GM21576 (cell line): ENCODE measurements around the gene EDA.
"Not testable (repeated sequence)": the region's sequence is repeated elsewhere in the genome, so short reads cannot be mapped to it uniquely, and the experiment has no call there.

Experiments used
- ATAC-seq: cut with Tn5 transposase; IDR thresholded peaks from one replicate; pipeline ENCODE4 v1.9.1; 2021; ENCODE audit warnings: mild to moderate bottlenecking, moderate library complexity; ENCODE audit not compliant: unreplicated experiment

Gene EDA

GRCh38 chrX:69948276-69948797 is 332.4 kb downstream of the EDA start:
- ATAC-seq = no peak

- ATAC-seq = no peak
Measured at GRCh38 chrX:69951753-69952152, 335.8 kb downstream of the EDA start.

- no peak for ATAC-seq
Measured at GRCh38 chrX:69959712-69960111, 343.8 kb downstream of the EDA start.

- ATAC-seq = no peak
Measured at GRCh38 chrX:69961365-69962072, 345.6 kb downstream of the EDA start.

- no peak for ATAC-seq
Measured at GRCh38 chrX:69968950-69969349, 353.0 kb downstream of the EDA start.

GRCh38 chrX:69969460-69969859 is 353.5 kb downstream of the EDA start:
- ATAC-seq = no peak

GRCh38 chrX:69987691-69988090 is 371.8 kb downstream of the EDA start:
- no peak for ATAC-seq

GRCh38 chrX:69988955-69989394 is 373.1 kb downstream of the EDA start:
- no peak for ATAC-seq

- no peak for ATAC-seq
Measured at GRCh38 chrX:69991685-69992084, 375.8 kb downstream of the EDA start.

GRCh38 chrX:69993494-69993893 is 377.6 kb downstream of the EDA start:
- no peak for ATAC-seq

GRCh38 chrX:69995362-69996112 is 379.6 kb downstream of the EDA start:
- no peak for ATAC-seq

GRCh38 chrX:69996113-69996468 is 380.2 kb downstream of the EDA start:
- no peak for ATAC-seq

GRCh38 chrX:69998299-69998698 is 382.4 kb downstream of the EDA start:
- not testable (repeated sequence) for ATAC-seq

- no peak for ATAC-seq
Measured at GRCh38 chrX:70001269-70001668, 385.4 kb downstream of the EDA start.

GRCh38 chrX:70001708-70002341 is 385.9 kb downstream of the EDA start:
- no peak for ATAC-seq

- ATAC-seq = no peak
Measured at GRCh38 chrX:70007946-70008345, 392.0 kb downstream of the EDA start.

- ATAC-seq = no peak
Measured at GRCh38 chrX:70009049-70009448, 393.1 kb downstream of the EDA start.

GRCh38 chrX:70009970-70010369 is 394.1 kb downstream of the EDA start:
- ATAC-seq = no peak

GRCh38 chrX:70012756-70013155 is 396.8 kb downstream of the EDA start:
- no peak for ATAC-seq

GRCh38 chrX:70013466-70014381 is 397.8 kb downstream of the EDA start:
- no peak for ATAC-seq

GRCh38 chrX:70016513-70016912 is 400.6 kb downstream of the EDA start:
- no peak for ATAC-seq
